Liver (tissue), 2 donors: ENCODE data around the gene SNHG17.

Source experiments
- TF ChIP-seq, protein P1 (sequence below): IDR thresholded peaks from 2 replicates; pipeline ENCODE4 v1.6.1; 2016; ENCODE audit warnings: antibody characterized with exemption, mild to moderate bottlenecking
- TF ChIP-seq, protein P2 (sequence below): IDR thresholded peaks from 2 replicates; pipeline ENCODE4 v1.6.1; 2016; ENCODE audit warnings: antibody characterized with exemption
- donor health status: healthy.

DNA sequence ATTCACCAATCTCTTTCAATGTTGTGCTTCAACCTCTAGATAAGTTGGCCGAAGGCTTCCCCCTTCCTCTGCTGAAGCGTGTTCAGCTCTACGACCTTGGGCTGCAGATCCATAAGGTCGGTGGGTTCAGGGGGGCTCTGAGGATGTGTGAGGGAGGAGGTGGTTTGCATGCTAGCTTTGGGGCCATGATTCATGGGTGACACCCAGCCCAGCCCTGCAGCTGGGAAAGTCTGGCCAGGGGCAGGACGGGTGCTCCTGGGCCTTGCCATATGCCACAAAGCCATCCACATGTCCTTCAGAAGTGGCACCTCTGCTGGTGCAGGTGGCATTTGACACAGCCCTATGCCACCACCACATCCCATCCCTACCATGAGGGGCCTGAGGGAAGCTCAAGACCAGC lies 61.2 kb downstream of the SNHG17 start:
- TF ChIP-seq, protein P1, sequence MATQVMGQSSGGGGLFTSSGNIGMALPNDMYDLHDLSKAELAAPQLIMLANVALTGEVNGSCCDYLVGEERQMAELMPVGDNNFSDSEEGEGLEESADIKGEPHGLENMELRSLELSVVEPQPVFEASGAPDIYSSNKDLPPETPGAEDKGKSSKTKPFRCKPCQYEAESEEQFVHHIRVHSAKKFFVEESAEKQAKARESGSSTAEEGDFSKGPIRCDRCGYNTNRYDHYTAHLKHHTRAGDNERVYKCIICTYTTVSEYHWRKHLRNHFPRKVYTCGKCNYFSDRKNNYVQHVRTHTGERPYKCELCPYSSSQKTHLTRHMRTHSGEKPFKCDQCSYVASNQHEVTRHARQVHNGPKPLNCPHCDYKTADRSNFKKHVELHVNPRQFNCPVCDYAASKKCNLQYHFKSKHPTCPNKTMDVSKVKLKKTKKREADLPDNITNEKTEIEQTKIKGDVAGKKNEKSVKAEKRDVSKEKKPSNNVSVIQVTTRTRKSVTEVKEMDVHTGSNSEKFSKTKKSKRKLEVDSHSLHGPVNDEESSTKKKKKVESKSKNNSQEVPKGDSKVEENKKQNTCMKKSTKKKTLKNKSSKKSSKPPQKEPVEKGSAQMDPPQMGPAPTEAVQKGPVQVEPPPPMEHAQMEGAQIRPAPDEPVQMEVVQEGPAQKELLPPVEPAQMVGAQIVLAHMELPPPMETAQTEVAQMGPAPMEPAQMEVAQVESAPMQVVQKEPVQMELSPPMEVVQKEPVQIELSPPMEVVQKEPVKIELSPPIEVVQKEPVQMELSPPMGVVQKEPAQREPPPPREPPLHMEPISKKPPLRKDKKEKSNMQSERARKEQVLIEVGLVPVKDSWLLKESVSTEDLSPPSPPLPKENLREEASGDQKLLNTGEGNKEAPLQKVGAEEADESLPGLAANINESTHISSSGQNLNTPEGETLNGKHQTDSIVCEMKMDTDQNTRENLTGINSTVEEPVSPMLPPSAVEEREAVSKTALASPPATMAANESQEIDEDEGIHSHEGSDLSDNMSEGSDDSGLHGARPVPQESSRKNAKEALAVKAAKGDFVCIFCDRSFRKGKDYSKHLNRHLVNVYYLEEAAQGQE = no peak
- TF ChIP-seq, protein P2, sequence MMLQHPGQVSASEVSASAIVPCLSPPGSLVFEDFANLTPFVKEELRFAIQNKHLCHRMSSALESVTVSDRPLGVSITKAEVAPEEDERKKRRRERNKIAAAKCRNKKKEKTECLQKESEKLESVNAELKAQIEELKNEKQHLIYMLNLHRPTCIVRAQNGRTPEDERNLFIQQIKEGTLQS = no peak
